Measurements from ENCODE around the gene ZNF837. TPM values are rescaled to one million over a fixed set of nuclear protein-coding genes. Genes with fewer than 3 reads are reported as not detected.

Gene ZNF837
- total RNA-seq, result 4.4 and 4.7 TPM in 2 replicates

- H3K36me3 ChIP-seq (ENCODE audit: insufficient read depth, low read length), result no peaks in the 10 kb centered on the region
- H3K4me3 ChIP-seq (ENCODE audit: insufficient read depth, low read length), result peak within 1 kb of the TSS; percentile 96
- peak; percentile 99 for DNase-seq (ENCODE audit: insufficient read length, low spot score, missing footprints)
- TF ChIP-seq CTCF (IDR thresholded peaks at IDR 0.05; ENCODE audit: extremely low read depth, low read depth, low read length), result no peak
- peak within 1 kb of the TSS; percentile 94 for H2AFZ ChIP-seq (ENCODE audit: low read length)
- H4K20me1 ChIP-seq (ENCODE audit: insufficient read depth, low read length), result no peaks in the 10 kb centered on the region
- peaks cover 21% of the 10 kb centered on the region for H3K4me1 ChIP-seq (ENCODE audit: insufficient read depth, low read length)
- H3K9me3 ChIP-seq (ENCODE audit: low read depth, low read length), result no peaks in the 10 kb centered on the region
- peaks cover 32% of the 10 kb centered on the region for H3K79me2 ChIP-seq (ENCODE audit: insufficient read depth, low read length)
- peak within 1 kb of the TSS; percentile 92 for H3K27ac ChIP-seq (ENCODE audit: low read depth, low read length)
- H3K4me2 ChIP-seq (ENCODE audit: insufficient read depth, low read length), result peak within 1 kb of the TSS; percentile 85
- H3K27me3 ChIP-seq (ENCODE audit: insufficient read depth, low read length), result no peaks in the 10 kb centered on the region
Measured at GRCh38 chr19:58380662-58381459, at the start of gene ZNF837. Gene ZNF837 (minus strand): TSS chr19:58381030. CDS start chr19:58369332, 11,698 bp downstream.

GRCh38 chr19:58429745-58430144 lies 48.9 kb upstream of the ZNF837 start:
- no peaks in the 10 kb centered on the region for H3K79me2 ChIP-seq (ENCODE audit: insufficient read depth, low read length)
- no peak for TF ChIP-seq CTCF (IDR thresholded peaks at IDR 0.05; ENCODE audit: extremely low read depth, low read depth, low read length)
- no peaks in the 10 kb centered on the region for H3K4me1 ChIP-seq (ENCODE audit: insufficient read depth, low read length)
- H3K9me3 ChIP-seq (ENCODE audit: low read depth, low read length), result peaks cover 60% of the 10 kb centered on the region
- no peaks in the 10 kb centered on the region for H4K20me1 ChIP-seq (ENCODE audit: insufficient read depth, low read length)
- no peaks in the 10 kb centered on the region for H3K27me3 ChIP-seq (ENCODE audit: insufficient read depth, low read length)
- H3K4me2 ChIP-seq (ENCODE audit: insufficient read depth, low read length), result no peak overlapping the region
- no peak overlapping the region for H2AFZ ChIP-seq (ENCODE audit: low read length)
- H3K27ac ChIP-seq (ENCODE audit: low read depth, low read length), result no peak overlapping the region
- H3K36me3 ChIP-seq (ENCODE audit: insufficient read depth, low read length), result peaks cover 27% of the 10 kb centered on the region
- no peak overlapping the region for H3K4me3 ChIP-seq (ENCODE audit: insufficient read depth, low read length)
- no peak for DNase-seq (ENCODE audit: insufficient read length, low spot score, missing footprints)

GRCh38 chr19:58428617-58429016 lies 47.8 kb upstream of the ZNF837 start:
- TF ChIP-seq CTCF (IDR thresholded peaks at IDR 0.05; ENCODE audit: extremely low read depth, low read depth, low read length), result no peak
- Histone ChIP-seq H3K4me3 (ENCODE audit: insufficient read depth, low read length) (no peak overlapping the region), H3K27ac (ENCODE audit: low read depth, low read length) (no peak overlapping the region), H3K4me1 (ENCODE audit: insufficient read depth, low read length) (no peaks in the 10 kb centered on the region), H3K4me2 (ENCODE audit: insufficient read depth, low read length) (no peak overlapping the region), H3K36me3 (ENCODE audit: insufficient read depth, low read length) (peaks cover 16% of the 10 kb centered on the region), H3K79me2 (ENCODE audit: insufficient read depth, low read length) (no peaks in the 10 kb centered on the region), H3K27me3 (ENCODE audit: insufficient read depth, low read length) (no peaks in the 10 kb centered on the region), H2AFZ (ENCODE audit: low read length) (no peak overlapping the region), H4K20me1 (ENCODE audit: insufficient read depth, low read length) (no peaks in the 10 kb centered on the region), H3K9me3 (ENCODE audit: low read depth, low read length) (peaks cover 49% of the 10 kb centered on the region)
- no peak for DNase-seq (ENCODE audit: insufficient read length, low spot score, missing footprints)

- H3K27me3 ChIP-seq (ENCODE audit: insufficient read depth, low read length), result no peaks in the 10 kb centered on the region
- no peaks in the 10 kb centered on the region for H4K20me1 ChIP-seq (ENCODE audit: insufficient read depth, low read length)
- no peak overlapping the region for H3K4me2 ChIP-seq (ENCODE audit: insufficient read depth, low read length)
- H2AFZ ChIP-seq (ENCODE audit: low read length), result no peak overlapping the region
- no peak overlapping the region for H3K27ac ChIP-seq (ENCODE audit: low read depth, low read length)
- H3K79me2 ChIP-seq (ENCODE audit: insufficient read depth, low read length), result peaks cover 5% of the 10 kb centered on the region
- TF ChIP-seq CTCF (IDR thresholded peaks at IDR 0.05; ENCODE audit: extremely low read depth, low read depth, low read length), result no peak
- no peak for DNase-seq (ENCODE audit: insufficient read length, low spot score, missing footprints)
- peaks cover 24% of the 10 kb centered on the region for H3K9me3 ChIP-seq (ENCODE audit: low read depth, low read length)
- no peak overlapping the region for H3K4me3 ChIP-seq (ENCODE audit: insufficient read depth, low read length)
- H3K36me3 ChIP-seq (ENCODE audit: insufficient read depth, low read length), result peaks cover 44% of the 10 kb centered on the region
- H3K4me1 ChIP-seq (ENCODE audit: insufficient read depth, low read length), result no peaks in the 10 kb centered on the region
Measured at GRCh38 chr19:58417071-58417470, 36.2 kb upstream of the ZNF837 start.
